Mesendoderm (in vitro differentiated cells): ENCODE data around the gene TTC33.
"Not testable (repeated sequence)": the region's sequence is repeated elsewhere in the genome, so short reads cannot be mapped to it uniquely, and the experiment has no call there.

Experiments
- DNase-seq: peaks from one replicate; pipeline ENCODE4 v3.0.0; 2013
- H2AK5ac ChIP-seq: 2 replicates; pipeline ENCODE4 v1.6.1; 2013; ENCODE audit warnings: low read length, inconsistent platforms
- H2BK120ac ChIP-seq: 2 replicates; pipeline ENCODE4 v1.6.1; 2013; ENCODE audit warnings: low read depth, mild to moderate bottlenecking, low read length, moderate library complexity, mixed read lengths
- H2BK15ac ChIP-seq: replicated peaks from 2 replicates; pipeline ENCODE4 v1.6.1; 2013; ENCODE audit warnings: low read depth, mild to moderate bottlenecking, moderate library complexity
- H2BK5ac ChIP-seq: 2 replicates; pipeline ENCODE4 v1.6.1; 2013; ENCODE audit warnings: low read length, inconsistent platforms
- H3K18ac ChIP-seq: 2 replicates; pipeline ENCODE4 v1.6.1; 2013; ENCODE audit warnings: mild to moderate bottlenecking, low read length, mixed read lengths
- H3K23ac ChIP-seq: one replicate; pipeline ENCODE4 v1.6.1; 2013; ENCODE audit warnings: low read length
- H3K27ac ChIP-seq: 2 replicates; pipeline ENCODE4 v1.5.1; 2013; ENCODE audit warnings: low read depth, mild to moderate bottlenecking, inconsistent platforms, low read length, moderate library complexity
- H3K27me3 ChIP-seq: 2 replicates; pipeline ENCODE4 v1.6.1; 2013; ENCODE audit warnings: low read length, control low read depth, mild to moderate bottlenecking, inconsistent platforms; ENCODE audit not compliant: insufficient read depth, poor library complexity
- H3K36me3 ChIP-seq: 2 replicates; pipeline ENCODE4 v1.6.1; 2013; ENCODE audit warnings: low read length, inconsistent platforms; ENCODE audit not compliant: control insufficient read depth, insufficient read depth
- H3K4ac ChIP-seq: one replicate; pipeline ENCODE4 v1.6.1; 2013; ENCODE audit warnings: low read depth, mild to moderate bottlenecking, low read length, moderate library complexity
- H3K4me1 ChIP-seq: 2 replicates; pipeline ENCODE4 v1.6.1; 2013; ENCODE audit warnings: low read depth, low read length, inconsistent platforms; ENCODE audit not compliant: control insufficient read depth
- H3K4me2 ChIP-seq: 2 replicates; pipeline ENCODE4 v1.6.1; 2013; ENCODE audit warnings: low read length
- H3K4me3 ChIP-seq: 2 replicates; pipeline ENCODE4 v1.5.1; 2013; ENCODE audit warnings: mild to moderate bottlenecking, low read length
- H3K56ac ChIP-seq: one replicate; pipeline ENCODE4 v1.6.1; 2013; ENCODE audit warnings: low read length
- H3K79me1 ChIP-seq: 2 replicates; pipeline ENCODE4 v1.6.1; 2013; ENCODE audit warnings: low read length, inconsistent platforms
- H3K79me2 ChIP-seq: 2 replicates; pipeline ENCODE4 v1.6.1; 2013; ENCODE audit warnings: mild to moderate bottlenecking, low read length; ENCODE audit not compliant: control insufficient read depth, insufficient read depth
- H3K9ac ChIP-seq: 2 replicates; pipeline ENCODE4 v1.6.1; 2013; ENCODE audit warnings: low read length, inconsistent platforms
- H4K5ac ChIP-seq: one replicate; pipeline ENCODE4 v1.6.1; 2013; ENCODE audit warnings: low read length
- H4K8ac ChIP-seq: one replicate; pipeline ENCODE4 v1.6.1; 2013; ENCODE audit warnings: low read depth, mild to moderate bottlenecking, control low read depth, low read length, moderate library complexity
- WGBS: extraction: QIAGEN DNeasy Blood & Tissue Kit; methylation state at CpG from one replicate; pipeline ENCODE4 v1.1.7; 2013; ENCODE audit warnings: low lambda C conversion rate, missing lambda C conversion rate; ENCODE audit not compliant: insufficient coverage; ENCODE audit errors: extremely low coverage; 5-methylcytosine and 5-hydroxymethylcytosine counted together

Gene TTC33

GRCh38 chr5:40710575-40710974 lies 45.2 kb downstream of the TTC33 start:
- not testable (repeated sequence) for H3K4me1 ChIP-seq, H3K27me3 ChIP-seq, H3K18ac ChIP-seq, DNase-seq, H4K8ac ChIP-seq, H2BK15ac ChIP-seq, H3K56ac ChIP-seq, H3K27ac ChIP-seq, H3K4me3 ChIP-seq, H4K5ac ChIP-seq, H2AK5ac ChIP-seq, H3K4ac ChIP-seq, H2BK120ac ChIP-seq, H3K79me2 ChIP-seq, H2BK5ac ChIP-seq, H3K4me2 ChIP-seq, H3K79me1 ChIP-seq, H3K23ac ChIP-seq, H3K9ac ChIP-seq, H3K36me3 ChIP-seq

DNA sequence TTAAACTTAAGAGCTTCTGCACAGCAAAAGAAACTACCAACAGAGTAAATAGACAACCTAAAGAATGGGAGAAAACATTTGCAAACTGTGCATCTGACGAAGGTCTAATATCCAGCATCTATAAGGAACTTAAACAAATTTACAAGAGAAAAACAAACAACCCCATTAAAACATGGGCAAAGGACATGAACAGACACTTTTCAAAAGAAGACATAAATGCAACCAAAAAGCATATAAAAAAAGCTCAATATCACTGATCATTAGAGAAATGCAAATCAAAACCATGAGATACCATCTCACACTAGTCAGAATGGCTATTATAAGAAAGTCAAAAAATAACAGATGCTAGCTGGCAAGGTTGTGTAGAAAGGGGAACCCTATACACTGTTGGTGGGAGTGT lies 50.3 kb downstream of the TTC33 start:
- H4K8ac ChIP-seq, H3K9ac ChIP-seq, H4K5ac ChIP-seq, H3K4me3 ChIP-seq, H3K4ac ChIP-seq, H3K79me2 ChIP-seq, H3K27me3 ChIP-seq, H2AK5ac ChIP-seq, H3K27ac ChIP-seq, H3K56ac ChIP-seq, H3K23ac ChIP-seq, H2BK120ac ChIP-seq, H3K4me1 ChIP-seq, H3K79me1 ChIP-seq, H2BK15ac ChIP-seq, H3K18ac ChIP-seq, H2BK5ac ChIP-seq, DNase-seq, H3K36me3 ChIP-seq, H3K4me2 ChIP-seq: not testable (repeated sequence)
- WGBS: no CpG with 5 or more reads among the region's 1 CpG

- H4K8ac ChIP-seq, H3K27ac ChIP-seq, H3K27me3 ChIP-seq, H4K5ac ChIP-seq, H3K79me1 ChIP-seq, H3K23ac ChIP-seq, H3K56ac ChIP-seq, DNase-seq, H2BK5ac ChIP-seq, H3K18ac ChIP-seq, H3K36me3 ChIP-seq, H2BK120ac ChIP-seq, H2BK15ac ChIP-seq, H3K4ac ChIP-seq, H3K4me3 ChIP-seq, H3K79me2 ChIP-seq, H2AK5ac ChIP-seq, H3K9ac ChIP-seq, H3K4me1 ChIP-seq, H3K4me2 ChIP-seq: not testable (repeated sequence)
Measured at GRCh38 chr5:40702027-40702426, 53.7 kb downstream of the TTC33 start.

GRCh38 chr5:40700116-40700782 lies 55.5 kb downstream of the TTC33 start:
- WGBS: no CpG with 5 or more reads among the region's 5 CpGs
- H2BK120ac ChIP-seq: no peak overlapping the region
- H3K27ac ChIP-seq: no peak overlapping the region

GRCh38 chr5:40694433-40694832 lies 61.3 kb downstream of the TTC33 start:
- Histone ChIP-seq H2BK5ac (no peak overlapping the region), H2AK5ac (no peak overlapping the region), H3K18ac (no peak overlapping the region), H3K79me2 (no peaks in the 10 kb centered on the region), H3K23ac (no peak overlapping the region), H3K79me1 (no peaks in the 10 kb centered on the region), H4K5ac (no peak overlapping the region), H3K4me3 (no peak overlapping the region), H2BK15ac (no peak overlapping the region), H2BK120ac (no peak overlapping the region), H3K27me3 (no peaks in the 10 kb centered on the region), H3K27ac (no peak overlapping the region), H3K36me3 (no peaks in the 10 kb centered on the region), H3K9ac (no peak overlapping the region), H3K4ac (no peak overlapping the region), H3K4me1 (no peaks in the 10 kb centered on the region), H3K4me2 (no peak overlapping the region), H3K56ac (no peak overlapping the region), H4K8ac (no peak overlapping the region)
- no peak for DNase-seq

More at GRCh38 chr5:40700116-40700782, 55.5 kb downstream of the TTC33 start:
- H3K4me2 ChIP-seq: no peak overlapping the region
- no peak overlapping the region for H3K4me3 ChIP-seq
- no peak overlapping the region for H2BK5ac ChIP-seq
- no peak overlapping the region for H4K8ac ChIP-seq
- H2AK5ac ChIP-seq: no peak overlapping the region
- no peak overlapping the region for H4K5ac ChIP-seq
- DNase-seq: no peak
- no peak overlapping the region for H3K4ac ChIP-seq
- H3K79me1 ChIP-seq: no peaks in the 10 kb centered on the region
- no peak overlapping the region for H3K9ac ChIP-seq
- H3K18ac ChIP-seq: no peak overlapping the region
- no peak overlapping the region for H3K23ac ChIP-seq
- H3K4me1 ChIP-seq: no peaks in the 10 kb centered on the region
- H2BK15ac ChIP-seq: no peak overlapping the region
- H3K27me3 ChIP-seq: no peaks in the 10 kb centered on the region
- H3K79me2 ChIP-seq: no peaks in the 10 kb centered on the region
- no peaks in the 10 kb centered on the region for H3K36me3 ChIP-seq
- H3K56ac ChIP-seq: no peak overlapping the region

GRCh38 chr5:40691894-40692293 lies 63.9 kb downstream of the TTC33 start:
- H3K27me3 ChIP-seq: no peaks in the 10 kb centered on the region
- no peak overlapping the region for H3K18ac ChIP-seq
- no peaks in the 10 kb centered on the region for H3K36me3 ChIP-seq
- no peak overlapping the region for H4K8ac ChIP-seq
- no peaks in the 10 kb centered on the region for H3K79me1 ChIP-seq
- H3K27ac ChIP-seq: no peak overlapping the region
- no peak overlapping the region for H3K23ac ChIP-seq
- H3K4me3 ChIP-seq: no peak overlapping the region
- H3K79me2 ChIP-seq: no peaks in the 10 kb centered on the region
- no peak overlapping the region for H3K9ac ChIP-seq
- no CpG with 5 or more reads among the region's 9 CpGs for WGBS
- no peak overlapping the region for H2BK15ac ChIP-seq
- DNase-seq: no peak
- H3K4me2 ChIP-seq: no peak overlapping the region
- no peak overlapping the region for H2BK120ac ChIP-seq
- no peak overlapping the region for H4K5ac ChIP-seq
- H3K4me1 ChIP-seq: no peaks in the 10 kb centered on the region
- no peak overlapping the region for H3K4ac ChIP-seq
- H2BK5ac ChIP-seq: no peak overlapping the region
- H3K56ac ChIP-seq: no peak overlapping the region
- H2AK5ac ChIP-seq: no peak overlapping the region
